NCI-H2107 (cell line): ENCODE data around the gene NUDT3.
"Not testable (repeated sequence)": the region's sequence is repeated elsewhere in the genome, so short reads cannot be mapped to it uniquely, and the experiment has no call there.

ENCODE experiments used
- DNase-seq: peaks from one replicate; lab custom pipeline; 2025; lab: John Stamatoyannopoulos, UW

Gene NUDT3

GRCh38 chr6:34393191-34393965 lies 909 bp upstream of the NUDT3 start:
- no peak for DNase-seq

GRCh38 chr6:34391786-34392496 lies 528 bp downstream of the NUDT3 start:
- peak; percentile 24 for DNase-seq

- DNase-seq, result no peak
These were observed 1.0 kb downstream of the NUDT3 start for GRCh38 chr6:34391473-34391785.

- DNase-seq, result no peak
These were observed 1.7 kb downstream of the NUDT3 start for GRCh38 chr6:34390531-34391472.

- DNase-seq, result no peak
These were observed 3.4 kb downstream of the NUDT3 start for GRCh38 chr6:34389034-34389433.

- DNase-seq, result no peak
These were observed 4.0 kb downstream of the NUDT3 start for GRCh38 chr6:34388421-34388820.

- DNase-seq, result no peak
These were observed 5.9 kb downstream of the NUDT3 start for GRCh38 chr6:34386316-34387137.

- DNase-seq, result no peak
These were observed 6.7 kb downstream of the NUDT3 start for GRCh38 chr6:34385793-34386195.

GRCh38 chr6:34384321-34385153 lies 7.9 kb downstream of the NUDT3 start:
- no peak for DNase-seq

- DNase-seq, result no peak
These were observed 8.7 kb downstream of the NUDT3 start for GRCh38 chr6:34383656-34384320.

- DNase-seq, result no peak
These were observed 9.3 kb downstream of the NUDT3 start for GRCh38 chr6:34383161-34383631.

GRCh38 chr6:34381081-34381480 lies 11.4 kb downstream of the NUDT3 start:
- DNase-seq, result no peak

- DNase-seq, result no peak
These were observed 14.0 kb downstream of the NUDT3 start for GRCh38 chr6:34378470-34378869.

GRCh38 chr6:34377984-34378383 lies 14.5 kb downstream of the NUDT3 start:
- no peak for DNase-seq

- DNase-seq, result not testable (repeated sequence)
These were observed 14.9 kb downstream of the NUDT3 start for GRCh38 chr6:34377571-34377970.

- DNase-seq, result no peak
These were observed 16.6 kb downstream of the NUDT3 start for GRCh38 chr6:34375833-34376232.

- no peak for DNase-seq
These were observed 18.0 kb downstream of the NUDT3 start for GRCh38 chr6:34374508-34374907.

GRCh38 chr6:34374069-34374468 lies 18.4 kb downstream of the NUDT3 start:
- DNase-seq, result no peak

- no peak for DNase-seq
These were observed 19.0 kb downstream of the NUDT3 start for GRCh38 chr6:34373511-34373910.

- DNase-seq, result not testable (repeated sequence)
These were observed 20.6 kb downstream of the NUDT3 start for GRCh38 chr6:34371865-34372264.
